ENCODE data around the gene TMUB2.

TMUB2 gene

GRCh38 chr17:44205962-44206824, 19.4 kb downstream of the TMUB2 start:
- DNase-seq: no peak

GRCh38 chr17:44206825-44207155, 20.0 kb downstream of the TMUB2 start:
- DNase-seq: no peak

- DNase-seq: no peak
Measured at GRCh38 chr17:44207319-44207718, 20.5 kb downstream of the TMUB2 start.

GRCh38 chr17:44207743-44208142, 21.0 kb downstream of the TMUB2 start:
- DNase-seq: no peak

- DNase-seq: no peak
Measured at GRCh38 chr17:44209786-44210341, 23.1 kb downstream of the TMUB2 start.

- DNase-seq: peak; percentile 64
Measured at GRCh38 chr17:44210342-44211192, 23.8 kb downstream of the TMUB2 start.

GRCh38 chr17:44211281-44212265, 24.8 kb downstream of the TMUB2 start:
- no peak for DNase-seq

GRCh38 chr17:44212507-44213402, 26.0 kb downstream of the TMUB2 start:
- no peak for DNase-seq

GRCh38 chr17:44213403-44214229, 26.8 kb downstream of the TMUB2 start:
- DNase-seq: no peak

GRCh38 chr17:44214230-44214494, 27.4 kb downstream of the TMUB2 start:
- no peak for DNase-seq

GRCh38 chr17:44214896-44215295, 28.1 kb downstream of the TMUB2 start:
- no peak for DNase-seq

- DNase-seq: no peak
Measured at GRCh38 chr17:44216173-44216572, 29.4 kb downstream of the TMUB2 start.

GRCh38 chr17:44216694-44217093, 29.9 kb downstream of the TMUB2 start:
- no peak for DNase-seq

GRCh38 chr17:44217738-44218343, 31.1 kb downstream of the TMUB2 start:
- no peak for DNase-seq

GRCh38 chr17:44218344-44219107, 31.8 kb downstream of the TMUB2 start:
- DNase-seq: peak; percentile 70

- peak; percentile 47 for DNase-seq
Measured at GRCh38 chr17:44219108-44219615, 32.4 kb downstream of the TMUB2 start.

GRCh38 chr17:44219616-44220212, 32.9 kb downstream of the TMUB2 start, which contains the start of gene UBTF:
UBTF (minus strand) TSS chr17:44219675; CDS start chr17:44218229, 1,446 bp downstream.
- DNase-seq: peak; percentile 35

GRCh38 chr17:44220213-44221083, 33.7 kb downstream of the TMUB2 start:
- DNase-seq: peak; percentile 9
